HEK293 (cell line): Measurements from ENCODE around the gene DCAF15.

Experiments
- CTCF ChIA-PET: fragments of 350-600 bp; formaldehyde crosslinking; extraction: SDS; loops from one replicate; lab custom pipeline; 2021; ENCODE audit warnings: antibody characterized with exemption; lab: Yijun Ruan, JAX
- POLR2A ChIA-PET: fragments of 300-600 bp; formaldehyde crosslinking; extraction: SDS; loops from one replicate; lab custom pipeline; 2020; ENCODE audit warnings: antibody characterized with exemption, inconsistent platforms; lab: Yijun Ruan, JAX
- H3K27ac ChIP-seq: fragments of 200-500 bp; sonication (Bioruptor generic); 2 replicates; pipeline ENCODE4 v1.5.1; 2014; ENCODE audit warnings: low read depth, low read length, control low read depth, inconsistent platforms; ENCODE audit errors: extremely low read depth
- H3K36me3 ChIP-seq, 2 experiments: fragments of 200-500 bp in 1 of 2; sonication (Bioruptor generic) in 1 of 2; 1 replicate in 1 of 2; 2 replicates in 1 of 2; pipeline ENCODE4 v1.5.1; 2014 to 2017; ENCODE audit warnings: inconsistent platforms in 2 of 2, low read length in 2 of 2; ENCODE audit not compliant: control insufficient read depth in 2 of 2, insufficient read depth in 1 of 2
- H3K4me1 ChIP-seq: fragments of 200-500 bp; sonication (Bioruptor generic); 2 replicates; pipeline ENCODE4 v1.5.1; 2014; ENCODE audit warnings: mild to moderate bottlenecking, low read length, inconsistent platforms; ENCODE audit not compliant: control insufficient read depth, insufficient read depth
- H3K4me3 ChIP-seq: 2 replicates; pipeline ENCODE4 v1.5.1; 2011; ENCODE audit warnings: low read depth, mild to moderate bottlenecking, control low read depth, low read length, moderate library complexity
- H3K9me3 ChIP-seq: fragments of 200-500 bp; sonication (Bioruptor generic); 2 replicates; pipeline ENCODE4 v1.5.1; 2014; ENCODE audit warnings: low read depth, low read length, inconsistent platforms; ENCODE audit not compliant: control insufficient read depth, insufficient read depth
- GFI1B ChIP-seq: fragments of 450-650 bp; formaldehyde crosslinking; IDR thresholded peaks from 2 replicates; pipeline ENCODE4 v1.5.1; 2016; ENCODE audit warnings: missing biosample characterization, missing genetic modification characterization
- KLF7 ChIP-seq: fragments of 450-650 bp; formaldehyde crosslinking; IDR thresholded peaks from 2 replicates; pipeline ENCODE4 v1.5.1; 2016; ENCODE audit warnings: missing biosample characterization, missing genetic modification characterization, borderline replicate concordance
- TCF7L2 ChIP-seq: IDR thresholded peaks from 2 replicates; pipeline ENCODE4 v1.6.1; 2011; ENCODE audit warnings: low read depth, mild to moderate bottlenecking, inconsistent platforms, low read length, moderate library complexity, borderline replicate concordance
- ZBTB49 ChIP-seq: fragments of 450-650 bp; formaldehyde crosslinking; IDR thresholded peaks from 2 replicates; pipeline ENCODE4 v1.5.1; 2016; ENCODE audit warnings: missing biosample characterization, missing genetic modification characterization, low read depth
- ZNF112 ChIP-seq: fragments of 450-650 bp; formaldehyde crosslinking; IDR thresholded peaks from 2 replicates; pipeline ENCODE4 v1.5.0; 2017; ENCODE audit warnings: missing biosample characterization, missing genetic modification characterization
- ZNF121 ChIP-seq: fragments of 450-650 bp; formaldehyde crosslinking; IDR thresholded peaks from 2 replicates; pipeline ENCODE4 v1.5.1; 2016; ENCODE audit warnings: missing biosample characterization, missing genetic modification characterization
- ZNF157 ChIP-seq: fragments of 450-650 bp; formaldehyde crosslinking; IDR thresholded peaks from 2 replicates; pipeline ENCODE4 v1.5.1; 2016; ENCODE audit warnings: missing biosample characterization, missing genetic modification characterization
- ZNF174 ChIP-seq: fragments of 450-650 bp; formaldehyde crosslinking; IDR thresholded peaks from 2 replicates; pipeline ENCODE4 v1.5.0; 2017; ENCODE audit warnings: missing biosample characterization, mild to moderate bottlenecking, missing genetic modification characterization
- ZNF274 ChIP-seq, 2 experiments: fragments of 200-500 bp in 1 of 2; fragments of 450-650 bp in 1 of 2; sonication (Bioruptor generic) in 1 of 2; formaldehyde crosslinking in 1 of 2; IDR thresholded peaks; 2 replicates each; pipeline versions ENCODE4 v1.5.1 to v1.6.1; 2014 to 2016; ENCODE audit warnings: borderline replicate concordance in 1 of 2, inconsistent platforms in 1 of 2, low read length in 1 of 2, missing biosample characterization in 1 of 2, missing genetic modification characterization in 1 of 2
- ZNF426 ChIP-seq: fragments of 450-650 bp; formaldehyde crosslinking; IDR thresholded peaks from 2 replicates; pipeline ENCODE4 v1.5.1; 2017; ENCODE audit warnings: missing biosample characterization, missing genetic modification characterization, mild to moderate bottlenecking, inconsistent platforms, moderate library complexity
- ZNF521 ChIP-seq: fragments of 450-650 bp; formaldehyde crosslinking; IDR thresholded peaks from 2 replicates; pipeline ENCODE4 v1.5.1; 2017; ENCODE audit warnings: missing biosample characterization, mild to moderate bottlenecking, missing genetic modification characterization
- ZNF560 ChIP-seq: fragments of 450-650 bp; formaldehyde crosslinking; IDR thresholded peaks from 2 replicates; pipeline ENCODE4 v1.5.1; 2017; ENCODE audit warnings: missing biosample characterization, missing genetic modification characterization, borderline replicate concordance
- ZNF571 ChIP-seq: fragments of 450-650 bp; formaldehyde crosslinking; IDR thresholded peaks from 2 replicates; pipeline ENCODE4 v1.5.0; 2017; ENCODE audit warnings: missing biosample characterization, missing genetic modification characterization
- ZNF585B ChIP-seq: fragments of 450-650 bp; formaldehyde crosslinking; IDR thresholded peaks from 2 replicates; pipeline ENCODE4 v1.5.1; 2016; ENCODE audit warnings: missing biosample characterization, missing genetic modification characterization
- ZNF596 ChIP-seq: fragments of 450-650 bp; IDR thresholded peaks from 2 replicates; pipeline ENCODE4 v1.5.0; 2018; ENCODE audit warnings: missing biosample characterization, mild to moderate bottlenecking, missing genetic modification characterization, moderate library complexity
- ZNF623 ChIP-seq: fragments of 450-650 bp; formaldehyde crosslinking; IDR thresholded peaks from 2 replicates; pipeline ENCODE4 v1.5.1; 2016; ENCODE audit warnings: missing biosample characterization, missing genetic modification characterization
- ZNF664 ChIP-seq: fragments of 450-650 bp; formaldehyde crosslinking; IDR thresholded peaks from 2 replicates; pipeline ENCODE4 v1.5.1; 2016; ENCODE audit warnings: missing biosample characterization, missing genetic modification characterization
- ZNF792 ChIP-seq: fragments of 450-650 bp; formaldehyde crosslinking; IDR thresholded peaks from 2 replicates; pipeline ENCODE4 v1.5.1; 2016; ENCODE audit warnings: missing biosample characterization, missing genetic modification characterization
- TF ChIP-seq, protein P1 (sequence below): IDR thresholded peaks from 2 replicates; pipeline ENCODE4 v1.6.1; 2011; ENCODE audit warnings: mild to moderate bottlenecking, low read depth, low read length, borderline replicate concordance
- TF ChIP-seq, protein P2 (sequence below): fragments of 450-650 bp; formaldehyde crosslinking; IDR thresholded peaks from 2 replicates; pipeline ENCODE4 v1.5.1; 2017; ENCODE audit warnings: missing biosample characterization, missing genetic modification characterization
- TF ChIP-seq, protein P3 (sequence below): fragments of 450-650 bp; formaldehyde crosslinking; IDR thresholded peaks from 2 replicates; pipeline ENCODE4 v1.5.1; 2016; ENCODE audit warnings: missing biosample characterization, missing genetic modification characterization
- TF ChIP-seq, protein P4 (sequence below): fragments of 450-650 bp; formaldehyde crosslinking; IDR thresholded peaks from 2 replicates; pipeline ENCODE4 v1.5.1; 2016; ENCODE audit warnings: missing biosample characterization, missing genetic modification characterization

Gene DCAF15

GRCh38 chr19:13923194-13923987 is 28.9 kb upstream of the DCAF15 start:
- ChIA-PET POLR2A (interaction anchor here (0.5 to 0.6 kb wide), 2 partner anchors 24 to 62 kb away, joined by 3 read pairs; no protein-coding TSS in a partner anchor), CTCF (interaction anchor here (1.2 kb wide), 1 partner anchor 44 kb away, joined by 3 read pairs; no protein-coding TSS in a partner anchor)
- no peak for TF ChIP-seq ZNF596 (tag by site-specific recombination)
- TF ChIP-seq ZNF623 (tag by site-specific recombination): peak; percentile 81
- no peak for TF ChIP-seq ZNF121 (tag by site-specific recombination)
- Histone ChIP-seq H3K36me3 (peaks cover 38 to 85% of the 10 kb centered on the region in 2 experiments), H3K4me3 (no peak overlapping the region), H3K9me3 (no peaks in the 10 kb centered on the region), H3K4me1 (no peaks in the 10 kb centered on the region), H3K27ac (no peak overlapping the region)

- H3K27ac ChIP-seq: no peak overlapping the region
- H3K9me3 ChIP-seq: no peaks in the 10 kb centered on the region
- TF ChIP-seq ZNF174 (tag by site-specific recombination): no peak
- 0 out of 2 replicates have a peak, but pooled peaks have one; percentile 27 for TF ChIP-seq ZNF664
- H3K4me3 ChIP-seq: no peak overlapping the region
- H3K36me3 ChIP-seq: peaks cover 24 to 72% of the 10 kb centered on the region in 2 experiments; a peak in 2 of 3 replicates
- POLR2A ChIA-PET: interaction anchor here (1.0 kb wide), 1 partner anchor 10 kb away, joined by 4 read pairs; no protein-coding TSS in a partner anchor
- CTCF ChIA-PET: interaction anchor here (0.6 kb wide), 1 partner anchor 93 kb away, joined by 6 read pairs; no protein-coding TSS in a partner anchor
- H3K4me1 ChIP-seq: no peaks in the 10 kb centered on the region
Measured at GRCh38 chr19:13926010-13926409, 26.3 kb upstream of the DCAF15 start.

GRCh38 chr19:13926715-13927114 is 25.6 kb upstream of the DCAF15 start:
- H3K27ac ChIP-seq: no peak overlapping the region
- H3K4me1 ChIP-seq: no peaks in the 10 kb centered on the region
- ChIA-PET POLR2A (no interaction called here), CTCF (interaction anchor here (0.6 kb wide), 1 partner anchor 93 kb away, joined by 6 read pairs; no protein-coding TSS in a partner anchor)
- no peak overlapping the region for H3K4me3 ChIP-seq
- no peaks in the 10 kb centered on the region for H3K9me3 ChIP-seq
- H3K36me3 ChIP-seq: peaks cover 22 to 71% of the 10 kb centered on the region in 2 experiments; a peak in 2 of 3 replicates
- TF ChIP-seq ZNF571 (no peak), GFI1B (tag by site-specific recombination) (no peak), ZNF426 (tag by site-specific recombination) (no peak), ZNF112 (tag by site-specific recombination) (no peak), TCF7L2 (no peak), ZNF792 (tag by site-specific recombination) (no peak), ZNF585B (tag by site-specific recombination) (no peak), ZBTB49 (no peak), ZNF521 (no peak), ZNF274 (IDR thresholded peaks at IDR 0.05; ENCODE audit: low read length) (no peak), ZNF274 (tag by site-specific recombination; IDR thresholded peaks at IDR 0.05; ENCODE audit: borderline replicate concordance) (no peak), KLF7 (no peak), ZNF560 (no peak), ZNF157 (tag by site-specific recombination) (no peak)
- TF ChIP-seq, protein P1, sequence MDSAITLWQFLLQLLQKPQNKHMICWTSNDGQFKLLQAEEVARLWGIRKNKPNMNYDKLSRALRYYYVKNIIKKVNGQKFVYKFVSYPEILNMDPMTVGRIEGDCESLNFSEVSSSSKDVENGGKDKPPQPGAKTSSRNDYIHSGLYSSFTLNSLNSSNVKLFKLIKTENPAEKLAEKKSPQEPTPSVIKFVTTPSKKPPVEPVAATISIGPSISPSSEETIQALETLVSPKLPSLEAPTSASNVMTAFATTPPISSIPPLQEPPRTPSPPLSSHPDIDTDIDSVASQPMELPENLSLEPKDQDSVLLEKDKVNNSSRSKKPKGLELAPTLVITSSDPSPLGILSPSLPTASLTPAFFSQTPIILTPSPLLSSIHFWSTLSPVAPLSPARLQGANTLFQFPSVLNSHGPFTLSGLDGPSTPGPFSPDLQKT: no peak
- TF ChIP-seq, protein P2, sequence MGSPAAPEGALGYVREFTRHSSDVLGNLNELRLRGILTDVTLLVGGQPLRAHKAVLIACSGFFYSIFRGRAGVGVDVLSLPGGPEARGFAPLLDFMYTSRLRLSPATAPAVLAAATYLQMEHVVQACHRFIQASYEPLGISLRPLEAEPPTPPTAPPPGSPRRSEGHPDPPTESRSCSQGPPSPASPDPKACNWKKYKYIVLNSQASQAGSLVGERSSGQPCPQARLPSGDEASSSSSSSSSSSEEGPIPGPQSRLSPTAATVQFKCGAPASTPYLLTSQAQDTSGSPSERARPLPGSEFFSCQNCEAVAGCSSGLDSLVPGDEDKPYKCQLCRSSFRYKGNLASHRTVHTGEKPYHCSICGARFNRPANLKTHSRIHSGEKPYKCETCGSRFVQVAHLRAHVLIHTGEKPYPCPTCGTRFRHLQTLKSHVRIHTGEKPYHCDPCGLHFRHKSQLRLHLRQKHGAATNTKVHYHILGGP (tag by site-specific recombination): no peak
- TF ChIP-seq, protein P3, sequence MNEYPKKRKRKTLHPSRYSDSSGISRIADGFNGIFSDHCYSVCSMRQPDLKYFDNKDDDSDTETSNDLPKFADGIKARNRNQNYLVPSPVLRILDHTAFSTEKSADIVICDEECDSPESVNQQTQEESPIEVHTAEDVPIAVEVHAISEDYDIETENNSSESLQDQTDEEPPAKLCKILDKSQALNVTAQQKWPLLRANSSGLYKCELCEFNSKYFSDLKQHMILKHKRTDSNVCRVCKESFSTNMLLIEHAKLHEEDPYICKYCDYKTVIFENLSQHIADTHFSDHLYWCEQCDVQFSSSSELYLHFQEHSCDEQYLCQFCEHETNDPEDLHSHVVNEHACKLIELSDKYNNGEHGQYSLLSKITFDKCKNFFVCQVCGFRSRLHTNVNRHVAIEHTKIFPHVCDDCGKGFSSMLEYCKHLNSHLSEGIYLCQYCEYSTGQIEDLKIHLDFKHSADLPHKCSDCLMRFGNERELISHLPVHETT: no peak
- TF ChIP-seq, protein P4, sequence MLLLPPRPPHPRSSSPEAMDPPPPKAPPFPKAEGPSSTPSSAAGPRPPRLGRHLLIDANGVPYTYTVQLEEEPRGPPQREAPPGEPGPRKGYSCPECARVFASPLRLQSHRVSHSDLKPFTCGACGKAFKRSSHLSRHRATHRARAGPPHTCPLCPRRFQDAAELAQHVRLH: no peak
